ENCODE results near the gene ZNF134. TPM values are rescaled to one million over a fixed set of nuclear protein-coding genes. Genes with fewer than 3 reads are reported as not detected.

The ZNF134 gene
- polyA plus RNA-seq, 3 donors from 2014 or later: 12.8 to 13.9 (median 13.1) TPM

- DNase-seq: no peak
- H3K4me3 Mint-ChIP-seq: peak overlapping the region in 4 of 5 donors; percentile 33 to 77 (median 56)
- peaks cover 2 to 16% (median 2%) of the 10 kb centered on the region in 3 donors for H3K27me3 Mint-ChIP-seq (ENCODE audit: low read depth in 3 of 3)
- peaks cover 12 to 17% (median 16%) of the 10 kb centered on the region in 3 donors for H3K36me3 Mint-ChIP-seq
- H3K9me3 Mint-ChIP-seq: peaks cover 39 to 81% (median 50%) of the 10 kb centered on the region in 6 donors
- peak overlapping the region in 2 of 6 donors; percentile 68 to 73 for H3K27ac Mint-ChIP-seq
- H3K4me1 Mint-ChIP-seq: peaks cover 10 to 17% of the 10 kb centered on the region in 2 donors
Observed at GRCh38 chr19:57651654-57651996, 37.6 kb downstream of the ZNF134 start.

- H3K36me3 Mint-ChIP-seq: peaks cover 12 to 16% (median 14%) of the 10 kb centered on the region in 3 donors
Observed at GRCh38 chr19:57653689-57654088, 39.6 kb downstream of the ZNF134 start.

GRCh38 chr19:57655443-57655842, 41.4 kb downstream of the ZNF134 start:
- Mint-ChIP-seq H3K27me3 (ENCODE audit: low read depth in 3 of 3) (peaks cover 0 to 16% (median 2%) of the 10 kb centered on the region in 3 donors), H3K36me3 (peaks cover 12 to 16% (median 14%) of the 10 kb centered on the region in 3 donors), H3K27ac (no peak overlapping the region), H3K4me3 (peak overlapping the region in 1 of 5 donors; percentile 17), H3K4me1 (peaks cover 10 to 17% of the 10 kb centered on the region in 2 donors), H3K9me3 (peaks cover 20 to 64% (median 36%) of the 10 kb centered on the region in 6 donors)
- DNase-seq: no peak

More at GRCh38 chr19:57653689-57654088, 39.6 kb downstream of the ZNF134 start:
- Mint-ChIP-seq H3K27me3 (ENCODE audit: low read depth in 3 of 3) (peaks cover 1 to 16% (median 2%) of the 10 kb centered on the region in 3 donors), H3K9me3 (peaks cover 20 to 66% (median 41%) of the 10 kb centered on the region in 6 donors), H3K27ac (no peak overlapping the region), H3K4me3 (no peak overlapping the region), H3K4me1 (peaks cover 10 to 17% of the 10 kb centered on the region in 2 donors)
- no peak for DNase-seq

GRCh38 chr19:57656346-57656745, 42.3 kb downstream of the ZNF134 start:
- Mint-ChIP-seq H3K36me3 (peaks cover 12 to 19% (median 12%) of the 10 kb centered on the region in 3 donors), H3K4me3 (no peak overlapping the region), H3K9me3 (peaks cover 20 to 61% (median 36%) of the 10 kb centered on the region in 6 donors), H3K4me1 (peaks cover 7 to 13% of the 10 kb centered on the region in 2 donors), H3K27me3 (ENCODE audit: low read depth in 3 of 3) (peaks cover 3 to 16% (median 5%) of the 10 kb centered on the region in 3 donors), H3K27ac (no peak overlapping the region)
- no peak for DNase-seq

GRCh38 chr19:57664269-57665127, 50.5 kb downstream of the ZNF134 start:
- Mint-ChIP-seq H3K4me1 (peaks cover 0 to 4% of the 10 kb centered on the region in 2 donors), H3K9me3 (peaks cover 0 to 4% (median 2%) of the 10 kb centered on the region in 6 donors), H3K27me3 (ENCODE audit: low read depth in 3 of 3) (peaks cover 4 to 18% (median 7%) of the 10 kb centered on the region in 3 donors), H3K4me3 (peak overlapping the region in 4 of 5 donors; percentile 69 to 81 (median 74)), H3K36me3 (peaks cover 0 to 6% (median 0%) of the 10 kb centered on the region in 3 donors), H3K27ac (no peak overlapping the region)
- peak in 1 of 3 donors; percentile 7 for DNase-seq

GRCh38 chr19:57665261-57665806, 51.3 kb downstream of the ZNF134 start:
- peak overlapping the region in 1 of 5 donors; percentile 1 for H3K4me3 Mint-ChIP-seq
- H3K27ac Mint-ChIP-seq: no peak overlapping the region
- H3K27me3 Mint-ChIP-seq (ENCODE audit: low read depth in 3 of 3): peaks cover 4 to 18% (median 7%) of the 10 kb centered on the region in 3 donors
- H3K36me3 Mint-ChIP-seq: peaks cover 0 to 6% (median 0%) of the 10 kb centered on the region in 3 donors
- H3K9me3 Mint-ChIP-seq: peaks cover 0 to 3% (median under 1%) of the 10 kb centered on the region in 6 donors
- H3K4me1 Mint-ChIP-seq: peaks cover 0 to 4% of the 10 kb centered on the region in 2 donors
- DNase-seq: no peak

GRCh38 chr19:57667228-57667627, 53.2 kb downstream of the ZNF134 start:
- no peak overlapping the region for H3K27ac Mint-ChIP-seq
- no peak overlapping the region for H3K4me3 Mint-ChIP-seq
- DNase-seq: no peak
- peaks cover 0 to 3% (median 0%) of the 10 kb centered on the region in 3 donors for H3K36me3 Mint-ChIP-seq
- peaks cover 2 to 15% (median 8%) of the 10 kb centered on the region in 3 donors for H3K27me3 Mint-ChIP-seq (ENCODE audit: low read depth in 3 of 3)
- H3K9me3 Mint-ChIP-seq: peaks cover 0 to 6% (median under 1%) of the 10 kb centered on the region in 6 donors
- H3K4me1 Mint-ChIP-seq: peaks cover 0 to 4% of the 10 kb centered on the region in 2 donors

- Mint-ChIP-seq H3K27ac (no peak within 1 kb of the TSS), H3K36me3 (peaks cover 0 to 3% (median 0%) of the 10 kb centered on the region in 3 donors), H3K4me1 (peaks cover 0 to 4% of the 10 kb centered on the region in 2 donors), H3K27me3 (ENCODE audit: low read depth in 3 of 3) (peaks cover 2 to 13% (median 11%) of the 10 kb centered on the region in 3 donors), H3K4me3 (no peak within 1 kb of the TSS), H3K9me3 (peaks cover 0 to 6% (median under 1%) of the 10 kb centered on the region in 6 donors)
- DNase-seq: no peak
Observed at GRCh38 chr19:57668635-57669034, 54.6 kb downstream of the ZNF134 start, which contains the start of gene ZSCAN4. Gene ZSCAN4 (plus strand): TSS chr19:57668935. CDS start chr19:57676146, 7,211 bp downstream.

GRCh38 chr19:57671124-57671895, 57.3 kb downstream of the ZNF134 start:
- DNase-seq: no peak
- Mint-ChIP-seq H3K36me3 (peaks cover 0 to 4% (median 3%) of the 10 kb centered on the region in 3 donors), H3K9me3 (peaks cover 0 to 16% (median 5%) of the 10 kb centered on the region in 6 donors), H3K27ac (no peak overlapping the region), H3K4me1 (no peaks in the 10 kb centered on the region), H3K4me3 (no peak overlapping the region), H3K27me3 (ENCODE audit: low read depth in 3 of 3) (peaks cover 0 to 13% (median 8%) of the 10 kb centered on the region in 3 donors)

GRCh38 chr19:57672466-57672865, 58.4 kb downstream of the ZNF134 start:
- H3K27me3 Mint-ChIP-seq (ENCODE audit: low read depth in 3 of 3): peaks cover 0 to 8% (median 5%) of the 10 kb centered on the region in 3 donors
- no peaks in the 10 kb centered on the region for H3K4me1 Mint-ChIP-seq
- H3K9me3 Mint-ChIP-seq: peaks cover 0 to 16% (median 8%) of the 10 kb centered on the region in 6 donors
- H3K4me3 Mint-ChIP-seq: no peak overlapping the region
- no peak overlapping the region for H3K27ac Mint-ChIP-seq
- no peak for DNase-seq
- peaks cover 0 to 5% (median 0%) of the 10 kb centered on the region in 3 donors for H3K36me3 Mint-ChIP-seq
